ENCODE data around the gene C4A. TPM values are rescaled to one million over a fixed set of nuclear protein-coding genes. Genes with fewer than 3 reads are reported as not detected.

Gene C4A
- total RNA-seq, 1 experiment from 2014 or later: 2.2 TPM

- intact Hi-C loops (cut with micrococcal nuclease): no loop called here
- ATAC-seq: no peak
- Histone ChIP-seq H3K79me2 (ENCODE audit: low read length) (no peaks in the 10 kb centered on the region), H3K4me1 (ENCODE audit: insufficient read depth, low read length) (peaks cover 23% of the 10 kb centered on the region), H3K4me2 (ENCODE audit: low read length) (no peak overlapping the region), H3K9ac (ENCODE audit: low read length) (no peak overlapping the region), H3K4me3 (ENCODE audit: low read length) (no peak overlapping the region), H3K9me2 (replicated peaks; ENCODE audit: low read length) (no peaks in the 10 kb centered on the region), H3K27ac (ENCODE audit: low read length) (no peak overlapping the region), H3K9me3 (ENCODE audit: low read length) (no peaks in the 10 kb centered on the region), H3F3A (ENCODE audit: low read length, unreplicated experiment) (no peaks in the 10 kb centered on the region), H3K36me3 (ENCODE audit: low read depth, low read length) (peaks cover 10% of the 10 kb centered on the region), H3K27me3 (ENCODE audit: low read length) (no peaks in the 10 kb centered on the region), H2AFZ (ENCODE audit: low read length) (no peak overlapping the region), H4K20me1 (ENCODE audit: low read length) (no peaks in the 10 kb centered on the region)
- ChIA-PET POLR2A (ENCODE audit: unreplicated experiment) (interaction anchor here (0.6 kb wide), 1 partner anchor 50 kb away, joined by 3 read pairs; the partner anchor contains the start of gene EHMT2), CTCF (no interaction called here)
- TF ChIP-seq EZH2phosphoT487 (IDR thresholded peaks at IDR 0.05; ENCODE audit: borderline replicate concordance, low read length): no peak
- no peak for TF ChIP-seq EZH2 (IDR thresholded peaks at IDR 0.05; ENCODE audit: low read length, unreplicated experiment)
- no peak for DNase-seq
- BruUV-seq (replicated peaks): no TSS peak
Measured at GRCh38 chr6:31947070-31947675, 34.7 kb upstream of the C4A start.

GRCh38 chr6:31947864-31948263 is 34.0 kb upstream of the C4A start:
- H3F3A ChIP-seq (ENCODE audit: low read length, unreplicated experiment): no peaks in the 10 kb centered on the region
- H3K4me3 ChIP-seq (ENCODE audit: low read length): no peak overlapping the region
- H3K9me3 ChIP-seq (ENCODE audit: low read length): no peaks in the 10 kb centered on the region
- intact Hi-C loops (cut with micrococcal nuclease): no loop called here
- TF ChIP-seq EZH2 (IDR thresholded peaks at IDR 0.05; ENCODE audit: low read length, unreplicated experiment) (no peak), CTCF (conservative IDR thresholded peaks at IDR 0.05; ENCODE audit: low read depth, low read length) (no peak)
- H3K36me3 ChIP-seq (ENCODE audit: low read depth, low read length): peaks cover 11% of the 10 kb centered on the region
- H3K4me1 ChIP-seq (ENCODE audit: insufficient read depth, low read length): peaks cover 23% of the 10 kb centered on the region
- no peak overlapping the region for H3K9ac ChIP-seq (ENCODE audit: low read length)
- H3K79me2 ChIP-seq (ENCODE audit: low read length): no peaks in the 10 kb centered on the region
- POLR2A ChIA-PET (ENCODE audit: unreplicated experiment): interaction anchor here (0.6 kb wide), 1 partner anchor 50 kb away, joined by 3 read pairs; the partner anchor contains the start of gene EHMT2
- no peaks in the 10 kb centered on the region for H3K27me3 ChIP-seq (ENCODE audit: low read length)
- CTCF ChIA-PET: no interaction called here
- no peak overlapping the region for H3K27ac ChIP-seq (ENCODE audit: low read length)
- ATAC-seq: no peak
- DNase-seq: no peak
- no TSS peak for BruUV-seq (replicated peaks)
- H4K20me1 ChIP-seq (ENCODE audit: low read length): no peaks in the 10 kb centered on the region
- H3K9me2 ChIP-seq (replicated peaks; ENCODE audit: low read length): no peaks in the 10 kb centered on the region
- H2AFZ ChIP-seq (ENCODE audit: low read length): no peak overlapping the region
- H3K4me2 ChIP-seq (ENCODE audit: low read length): no peak overlapping the region

GRCh38 chr6:31948306-31948705 is 33.6 kb upstream of the C4A start:
- ChIA-PET CTCF (no interaction called here), POLR2A (ENCODE audit: unreplicated experiment) (no interaction called here)
- intact Hi-C loops (cut with micrococcal nuclease): no loop called here
- DNase-seq: no peak
- no TSS peak for BruUV-seq (replicated peaks)
- Histone ChIP-seq H3K36me3 (ENCODE audit: low read depth, low read length) (peaks cover 15% of the 10 kb centered on the region), H3K4me1 (ENCODE audit: insufficient read depth, low read length) (peaks cover 23% of the 10 kb centered on the region), H3K27me3 (ENCODE audit: low read length) (no peaks in the 10 kb centered on the region), H3F3A (ENCODE audit: low read length, unreplicated experiment) (no peaks in the 10 kb centered on the region), H3K9me2 (replicated peaks; ENCODE audit: low read length) (no peaks in the 10 kb centered on the region), H3K9ac (ENCODE audit: low read length) (no peak overlapping the region), H3K4me2 (ENCODE audit: low read length) (no peak overlapping the region), H3K4me3 (ENCODE audit: low read length) (no peak overlapping the region), H3K9me3 (ENCODE audit: low read length) (no peaks in the 10 kb centered on the region), H3K79me2 (ENCODE audit: low read length) (no peaks in the 10 kb centered on the region), H4K20me1 (ENCODE audit: low read length) (no peaks in the 10 kb centered on the region), H2AFZ (ENCODE audit: low read length) (no peak overlapping the region), H3K27ac (ENCODE audit: low read length) (no peak overlapping the region; the same call in 1 of the 2 replicates)
- no peak for ATAC-seq
- TF ChIP-seq EZH2phosphoT487 (IDR thresholded peaks at IDR 0.05; ENCODE audit: borderline replicate concordance, low read length) (no peak), CTCF (conservative IDR thresholded peaks at IDR 0.05; ENCODE audit: low read depth, low read length) (no peak), EZH2 (IDR thresholded peaks at IDR 0.05; ENCODE audit: low read length, unreplicated experiment) (no peak)
